ENCODE data around the gene TRIP10. TPM values are rescaled to one million over a fixed set of nuclear protein-coding genes. Genes with fewer than 3 reads are reported as not detected.

The TRIP10 gene
- total and polyA plus RNA-seq, 2 of the 13 experiments (the other 11 are each of a cell fraction or from before 2014, with no cell fraction given) = 32.5 to 33.2 TPM

GRCh38 chr19:6739883-6740588, 556 bp downstream of the TRIP10 start (continued):
- 0 out of 2 replicates have a peak, but pooled peaks have one; percentile 37 for TF ChIP-seq ZIK1 (CRISPR knock-in tag; IDR thresholded peaks at IDR 0.05; ENCODE audit: borderline replicate concordance, low read depth)
- peak; percentile 18; the same call in 1 of the 2 replicates for TF ChIP-seq TOPORS (CRISPR knock-in tag; IDR thresholded peaks at IDR 0.05)
- peak; percentile 25 for TF ChIP-seq HNRNPLL (IDR thresholded peaks at IDR 0.05; ENCODE audit: low read depth, low read length, poor library complexity, severe bottlenecking)
- no peak for TF ChIP-seq MAZ (IDR thresholded peaks at IDR 0.05; ENCODE audit: borderline replicate concordance, low read depth, low read length)
- 0 out of 2 replicates have a peak, but pooled peaks have one; percentile 26 for TF ChIP-seq MAZ (CRISPR knock-in tag; IDR thresholded peaks at IDR 0.05; ENCODE audit: low read depth)
- TF ChIP-seq ZMYM4 (CRISPR knock-in tag; IDR thresholded peaks at IDR 0.05) = 0 out of 2 replicates have a peak, but pooled peaks have one; percentile 21
- TF ChIP-seq KLF12 (CRISPR knock-in tag; IDR thresholded peaks at IDR 0.05; ENCODE audit: borderline replicate concordance) = peak; percentile 28; the same call in 1 of the 2 replicates
- no peak for TF ChIP-seq ZNF597 (CRISPR knock-in tag; IDR thresholded peaks at IDR 0.05)
- TF ChIP-seq ZBTB10 (CRISPR knock-in tag; IDR thresholded peaks at IDR 0.05; ENCODE audit: borderline replicate concordance) = 0 out of 2 replicates have a peak, but pooled peaks have one; percentile 3
- no peak; the same call in 1 of the 2 replicates for TF ChIP-seq ZNF333 (CRISPR knock-in tag; IDR thresholded peaks at IDR 0.05; ENCODE audit: borderline replicate concordance)
- 0 out of 2 replicates have a peak, but pooled peaks have one; percentile 28 for TF ChIP-seq ZNF275 (CRISPR knock-in tag; IDR thresholded peaks at IDR 0.05; ENCODE audit: borderline replicate concordance)

Data from HepG2 (cell line).